GM18909 (cell line): Measurements from ENCODE around the gene OR4D11.
"Not testable (repeated sequence)": the region's sequence is repeated elsewhere in the genome, so short reads cannot be mapped to it uniquely, and the experiment has no call there.

Experiments used
- ATAC-seq: cut with Tn5 transposase; IDR thresholded peaks from one replicate; pipeline ENCODE4 v1.9.1; 2021; ENCODE audit warnings: mild to moderate bottlenecking; ENCODE audit not compliant: unreplicated experiment, poor library complexity

The OR4D11 gene

GRCh38 chr11:59503276-59503675 is at the start of gene OR4D11:
Gene OR4D11 (plus strand): TSS chr11:59503576. CDS start chr11:59503576, 0 bp downstream.
- ATAC-seq = no peak

DNA sequence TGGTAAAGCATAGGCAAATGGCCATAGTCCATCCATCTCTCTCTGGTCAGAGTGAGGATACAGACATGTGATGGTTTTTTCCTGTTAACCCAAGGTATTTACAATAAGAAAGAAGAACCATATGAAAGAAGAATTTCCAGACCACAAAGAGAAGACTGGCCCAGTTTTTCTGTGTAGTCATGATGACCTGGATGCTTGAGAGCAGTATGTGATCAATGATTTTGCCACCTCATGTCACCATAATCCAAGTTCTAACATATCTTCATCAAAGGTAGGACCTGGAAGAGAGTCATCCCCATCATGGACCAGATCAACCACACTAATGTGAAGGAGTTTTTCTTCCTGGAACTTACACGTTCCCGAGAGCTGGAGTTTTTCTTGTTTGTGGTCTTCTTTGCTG is 46.7 kb upstream of the OR4D11 start, which contains the start of gene OR4D6:
Gene OR4D6 (plus strand): TSS at position 301 of the 400 bp plus-strand sequence. CDS start 0 bp downstream, at position 301.
- no peak for ATAC-seq

GRCh38 chr11:59459916-59460315 is 43.5 kb upstream of the OR4D11 start:
- no peak for ATAC-seq

GRCh38 chr11:59463190-59463641 is 40.2 kb upstream of the OR4D11 start:
- ATAC-seq = no peak

GRCh38 chr11:59473015-59473414 is 30.4 kb upstream of the OR4D11 start, which contains the start of gene OR4D10:
Gene OR4D10 (plus strand): TSS chr11:59473315. CDS start chr11:59477430, 4,115 bp downstream.
- ATAC-seq = no peak

DNA sequence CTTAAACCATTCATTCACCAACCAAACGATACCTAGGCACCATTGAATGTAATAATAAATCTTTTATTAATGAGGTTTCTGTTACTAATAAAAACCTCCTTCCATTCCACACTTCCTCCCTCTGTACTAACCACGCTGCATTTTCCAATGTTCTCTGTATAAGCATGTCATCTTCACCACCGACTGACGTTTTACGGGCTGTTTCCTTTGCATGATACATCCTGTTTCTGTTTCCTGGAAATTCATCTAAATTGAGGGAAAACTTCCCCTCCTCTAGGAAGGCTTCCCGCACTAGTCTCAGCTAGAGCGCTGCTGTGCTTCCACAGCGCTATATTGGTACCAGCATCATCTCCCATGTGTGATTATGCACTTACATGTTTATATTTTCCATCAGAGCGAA is 28.2 kb upstream of the OR4D11 start:
- ATAC-seq = no peak

DNA sequence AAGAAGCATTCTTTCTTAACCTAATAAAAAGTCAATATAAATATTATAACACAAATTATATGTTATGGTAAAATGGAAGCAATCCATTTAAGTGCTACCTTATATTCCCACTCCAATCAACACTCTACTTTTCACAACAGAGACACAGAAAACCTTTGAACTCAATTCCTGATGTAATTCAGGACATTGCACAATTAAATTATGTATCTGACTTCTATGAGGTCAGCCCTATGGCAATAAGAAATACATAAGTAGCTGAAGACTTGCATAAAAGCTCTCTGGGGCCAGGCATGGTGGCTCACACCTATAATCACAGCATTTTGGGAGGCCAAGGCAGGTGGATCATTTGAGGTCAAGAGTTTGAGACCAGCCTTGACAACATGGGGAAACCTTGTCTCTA is 23.5 kb upstream of the OR4D11 start:
- ATAC-seq = no peak

DNA sequence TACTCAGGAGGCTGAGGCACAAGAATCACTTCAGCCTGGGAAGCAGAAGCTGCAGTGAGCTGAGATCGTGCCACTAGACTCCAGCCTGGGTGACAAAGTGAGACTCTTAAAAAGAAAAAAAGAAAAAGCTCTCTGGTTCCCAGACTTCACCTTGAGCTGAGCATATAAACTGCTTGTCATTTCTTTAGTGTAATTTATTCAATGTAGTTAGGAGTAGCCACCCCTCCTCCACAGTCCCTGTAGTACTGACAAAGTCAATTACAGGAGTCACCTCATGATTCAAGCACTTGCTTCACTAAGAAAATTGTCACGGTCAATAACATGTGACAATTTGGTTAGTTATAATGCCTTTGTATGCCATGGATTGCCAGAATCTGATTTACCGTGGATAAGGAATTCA is 23.0 kb upstream of the OR4D11 start:
- no peak for ATAC-seq

DNA sequence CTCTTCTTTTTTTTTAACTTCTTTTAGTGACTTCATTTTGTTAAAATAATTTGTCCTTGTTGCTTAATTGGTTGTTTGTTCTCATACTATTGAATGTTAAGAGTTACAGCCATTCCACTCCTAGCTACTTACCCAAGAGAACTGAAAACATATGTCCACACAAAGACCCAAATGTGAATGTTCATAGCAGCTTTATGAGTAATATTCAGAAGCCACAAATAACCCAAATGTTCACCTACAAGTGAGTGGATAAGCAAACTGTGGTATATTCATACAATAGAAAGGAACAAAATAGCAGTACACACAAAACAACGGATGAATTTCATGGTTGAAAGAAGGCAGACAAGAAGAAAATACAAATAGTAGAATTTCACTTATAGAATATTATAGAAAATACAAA is 1.4 kb upstream of the OR4D11 start:
- ATAC-seq = no peak

GRCh38 chr11:59510941-59511589 is 7.7 kb downstream of the OR4D11 start, which contains the start of gene OR4D9:
Gene OR4D9 (plus strand): TSS chr11:59511539. CDS start chr11:59514913, 3,374 bp downstream.
- ATAC-seq = no peak

GRCh38 chr11:59511675-59512074 is 8.3 kb downstream of the OR4D11 start:
- no peak for ATAC-seq

DNA sequence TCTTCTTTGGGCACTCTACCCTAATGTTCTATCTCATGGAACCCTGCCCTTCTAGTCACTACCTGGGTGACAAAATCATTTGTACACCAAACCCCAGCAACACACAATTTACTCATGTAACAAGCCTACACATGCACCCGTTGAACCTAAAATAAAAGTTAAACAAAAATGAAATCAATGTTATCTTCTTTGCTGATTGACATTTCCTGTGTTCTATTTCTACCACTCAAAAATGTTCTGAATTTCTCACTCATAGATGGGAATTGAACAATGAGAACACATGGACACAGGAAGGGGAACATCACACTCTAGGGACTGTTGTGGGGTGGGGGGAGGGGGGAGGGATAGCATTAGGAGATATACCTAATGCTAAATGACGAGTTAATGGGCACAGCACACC is 16.8 kb downstream of the OR4D11 start:
- not testable (repeated sequence) for ATAC-seq

DNA sequence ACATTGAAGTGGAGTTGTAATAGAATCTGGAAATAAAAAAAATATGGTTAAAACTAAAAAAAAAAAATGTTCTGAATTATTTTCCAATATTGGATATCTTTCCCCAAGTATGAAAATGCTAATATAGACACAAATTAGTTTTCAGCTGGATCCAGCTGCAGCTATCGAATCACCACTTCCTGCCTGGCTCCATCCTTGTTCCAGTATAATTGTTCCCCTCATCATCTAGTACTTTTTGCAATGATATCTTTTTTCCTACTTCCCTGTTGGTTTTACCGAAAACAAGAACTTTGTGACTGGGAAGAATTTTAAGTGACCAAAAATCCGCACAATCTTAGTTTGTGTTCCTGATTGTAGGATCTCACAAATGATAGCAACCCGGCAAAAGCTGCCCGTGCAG is 17.4 kb downstream of the OR4D11 start:
- ATAC-seq = no peak

DNA sequence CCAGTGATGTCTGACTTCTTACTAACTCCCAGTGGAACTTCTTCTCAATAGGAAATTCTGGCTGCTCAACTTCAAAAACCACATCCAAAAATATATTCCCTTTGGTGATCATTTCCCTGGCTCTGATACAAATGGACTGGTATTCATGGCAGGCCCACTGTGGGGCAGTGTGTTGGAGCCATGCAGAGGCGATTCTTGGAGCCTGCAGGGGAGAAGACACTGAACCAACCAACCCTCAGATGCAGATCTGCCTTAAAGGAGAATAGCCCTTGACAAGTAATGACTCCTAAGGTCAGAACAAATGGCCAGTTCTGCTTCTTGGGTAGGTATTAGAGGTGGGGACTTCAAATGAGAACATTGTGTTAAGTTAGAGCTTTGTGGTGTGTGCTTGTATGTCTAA is 20.2 kb downstream of the OR4D11 start:
- ATAC-seq = no peak

GRCh38 chr11:59528711-59529110 is 25.3 kb downstream of the OR4D11 start:
- no peak for ATAC-seq

GRCh38 chr11:59532620-59533019 is 29.2 kb downstream of the OR4D11 start:
- ATAC-seq = no peak

DNA sequence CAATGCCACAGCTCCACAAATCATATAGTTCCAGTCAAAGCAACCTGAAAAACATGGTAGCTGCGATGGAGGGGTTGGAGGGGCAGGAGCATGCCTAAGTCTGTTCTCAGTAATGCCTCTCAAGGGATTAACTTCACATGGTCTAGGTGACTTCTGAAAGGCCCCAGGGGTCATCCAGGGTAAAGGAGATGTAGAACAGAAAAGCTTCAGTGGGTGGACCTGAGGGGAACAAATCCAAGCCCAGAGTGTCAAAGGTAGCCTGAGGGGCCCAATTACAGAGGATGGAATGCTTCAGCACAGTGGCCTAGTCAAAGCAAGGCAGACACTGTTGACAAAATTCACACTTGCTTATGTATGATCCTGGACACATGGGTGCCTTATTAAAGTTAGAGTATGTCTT is 31.3 kb downstream of the OR4D11 start:
- no peak for ATAC-seq

- ATAC-seq = no peak
Measured at GRCh38 chr11:59542142-59542810, 38.9 kb downstream of the OR4D11 start.

DNA sequence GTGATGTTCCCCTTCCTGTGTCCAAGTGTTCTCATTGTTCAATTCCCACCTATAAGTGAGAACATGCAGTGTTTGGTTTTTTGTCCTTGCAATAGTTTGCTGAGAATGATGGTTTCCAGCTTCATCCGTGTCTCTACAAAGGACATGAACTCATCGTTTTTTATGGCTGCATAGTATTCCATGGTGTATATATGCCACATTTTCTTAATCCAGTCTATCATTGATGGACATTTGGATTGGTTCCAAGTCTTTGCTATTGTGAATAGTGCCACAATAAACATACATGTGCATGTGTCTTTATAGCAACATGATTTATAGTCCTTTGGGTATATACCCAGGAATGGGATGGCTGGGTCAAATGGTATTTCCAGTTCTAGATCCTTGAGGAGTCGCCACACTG is 40.3 kb downstream of the OR4D11 start:
- ATAC-seq = not testable (repeated sequence)

DNA sequence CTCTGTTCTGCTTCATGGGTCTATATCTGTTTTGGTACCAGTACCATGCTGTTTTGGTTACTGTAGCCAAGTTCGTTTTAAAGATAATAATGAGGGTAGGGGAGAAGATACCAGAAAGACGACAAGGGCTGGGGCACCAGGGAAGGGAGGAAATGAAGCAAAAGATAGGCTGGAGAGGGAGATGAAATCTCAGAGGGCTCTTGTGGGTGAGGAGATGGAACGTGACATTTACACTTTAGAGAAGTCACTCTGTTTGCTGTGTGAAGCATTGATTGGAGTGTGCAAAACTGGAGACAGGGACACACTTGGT is 41.4 kb downstream of the OR4D11 start:
- ATAC-seq = no peak

GRCh38 chr11:59545179-59546020 is 42.0 kb downstream of the OR4D11 start:
- ATAC-seq = no peak
